A673 (cell line): Measurements from ENCODE around the gene UBN2.

Experiments used
- EZH2 ChIP-seq: fragments of 200-600 bp; sonication (generic); IDR thresholded peaks from 2 replicates; pipeline ENCODE4 v1.6.1; 2017; ENCODE audit warnings: borderline replicate concordance, low read depth, mild to moderate bottlenecking, mixed read lengths, antibody characterized with exemption, low read length; ENCODE audit not compliant: poor library complexity, severe bottlenecking
- TF ChIP-seq, protein P1 (sequence below): fragments of 300-800, 200-600 bp; sonication (generic); conservative IDR thresholded peaks from 2 replicates; pipeline ENCODE4 v1.5.1; 2017; ENCODE audit warnings: low read depth, mild to moderate bottlenecking, antibody characterized with exemption, low read length, moderate library complexity, mixed read lengths

DNA sequence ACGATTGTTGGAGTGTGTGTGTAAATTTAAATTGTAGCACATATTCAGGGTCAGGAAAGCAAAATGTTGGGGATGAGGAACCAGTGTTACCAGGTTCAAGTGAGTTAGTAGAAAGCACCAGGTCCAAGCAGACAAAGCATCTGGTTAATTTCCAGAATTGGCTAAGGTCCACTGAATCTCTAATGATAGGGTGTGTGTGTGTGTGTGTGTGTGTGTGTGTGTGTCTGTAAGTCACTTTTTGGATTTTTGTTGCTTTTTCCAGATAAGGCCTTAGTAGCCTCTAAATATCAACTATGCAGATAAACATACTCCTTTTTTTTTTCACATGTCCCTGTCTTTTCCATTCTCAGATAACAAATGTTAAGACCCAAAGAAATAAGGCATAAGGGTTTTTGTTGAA, 73.5 kb downstream of the UBN2 start:
- TF ChIP-seq, protein P1, sequence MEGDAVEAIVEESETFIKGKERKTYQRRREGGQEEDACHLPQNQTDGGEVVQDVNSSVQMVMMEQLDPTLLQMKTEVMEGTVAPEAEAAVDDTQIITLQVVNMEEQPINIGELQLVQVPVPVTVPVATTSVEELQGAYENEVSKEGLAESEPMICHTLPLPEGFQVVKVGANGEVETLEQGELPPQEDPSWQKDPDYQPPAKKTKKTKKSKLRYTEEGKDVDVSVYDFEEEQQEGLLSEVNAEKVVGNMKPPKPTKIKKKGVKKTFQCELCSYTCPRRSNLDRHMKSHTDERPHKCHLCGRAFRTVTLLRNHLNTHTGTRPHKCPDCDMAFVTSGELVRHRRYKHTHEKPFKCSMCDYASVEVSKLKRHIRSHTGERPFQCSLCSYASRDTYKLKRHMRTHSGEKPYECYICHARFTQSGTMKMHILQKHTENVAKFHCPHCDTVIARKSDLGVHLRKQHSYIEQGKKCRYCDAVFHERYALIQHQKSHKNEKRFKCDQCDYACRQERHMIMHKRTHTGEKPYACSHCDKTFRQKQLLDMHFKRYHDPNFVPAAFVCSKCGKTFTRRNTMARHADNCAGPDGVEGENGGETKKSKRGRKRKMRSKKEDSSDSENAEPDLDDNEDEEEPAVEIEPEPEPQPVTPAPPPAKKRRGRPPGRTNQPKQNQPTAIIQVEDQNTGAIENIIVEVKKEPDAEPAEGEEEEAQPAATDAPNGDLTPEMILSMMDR = no peak
- TF ChIP-seq EZH2 = no peak
